ENCODE measurements around the gene NARS2. TPM values are rescaled to one million over a fixed set of nuclear protein-coding genes. Genes with fewer than 3 reads are reported as not detected.
"Not testable (repeated sequence)": the region's sequence is repeated elsewhere in the genome, so short reads cannot be mapped to it uniquely, and the experiment has no call there.

The NARS2 gene
- total RNA-seq, 1 donor from 2014 or later: 29.9 TPM

DNA sequence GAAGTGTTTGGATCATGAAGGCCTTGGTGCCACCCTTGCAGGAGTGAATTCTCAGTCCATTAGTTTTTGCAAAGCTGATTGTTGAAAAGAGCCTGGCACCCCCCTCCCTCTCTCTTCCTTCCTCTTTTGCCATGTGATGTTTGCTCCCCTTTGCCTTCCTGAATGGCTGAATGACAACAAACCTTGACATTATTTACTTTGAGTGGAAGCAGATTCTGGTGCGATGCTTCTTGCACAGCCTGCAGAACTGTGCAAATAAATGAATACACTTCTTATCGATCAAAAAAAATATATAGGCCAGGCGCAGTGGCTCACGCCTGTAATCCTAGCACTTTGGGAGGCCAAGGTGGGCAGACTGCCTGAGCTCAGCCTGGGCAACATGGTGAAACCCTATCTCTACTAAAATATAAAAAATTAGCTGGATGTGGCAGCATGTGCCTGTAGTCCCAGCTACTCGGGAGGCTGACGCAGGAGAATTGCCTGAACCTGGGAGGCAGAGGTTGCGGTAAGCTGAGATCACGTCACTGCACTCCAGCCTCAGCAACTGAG is 2.0 kb upstream of the NARS2 start:
- no peak for DNase-seq (ENCODE audit: low read depth)

DNA sequence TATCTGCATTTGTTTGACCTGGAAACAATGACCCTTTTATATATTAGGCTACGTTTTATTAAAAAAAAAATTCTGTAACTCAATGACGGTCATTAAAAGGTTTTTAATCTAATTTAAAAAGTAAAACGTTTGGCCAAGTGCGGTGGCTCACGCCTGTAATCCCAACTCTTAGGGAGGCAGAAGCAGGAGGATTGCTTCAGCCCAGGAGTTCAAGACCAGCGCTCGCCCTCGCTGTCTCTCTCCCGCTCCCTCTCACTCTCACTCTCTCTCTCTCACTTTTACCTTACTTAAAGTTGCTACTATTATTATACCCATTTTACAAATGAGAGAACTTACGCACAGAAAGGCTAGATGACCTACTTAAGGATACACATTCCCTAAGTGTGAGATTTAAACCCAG is 814 bp upstream of the NARS2 start:
- no peak for DNase-seq (ENCODE audit: low read depth)

DNA sequence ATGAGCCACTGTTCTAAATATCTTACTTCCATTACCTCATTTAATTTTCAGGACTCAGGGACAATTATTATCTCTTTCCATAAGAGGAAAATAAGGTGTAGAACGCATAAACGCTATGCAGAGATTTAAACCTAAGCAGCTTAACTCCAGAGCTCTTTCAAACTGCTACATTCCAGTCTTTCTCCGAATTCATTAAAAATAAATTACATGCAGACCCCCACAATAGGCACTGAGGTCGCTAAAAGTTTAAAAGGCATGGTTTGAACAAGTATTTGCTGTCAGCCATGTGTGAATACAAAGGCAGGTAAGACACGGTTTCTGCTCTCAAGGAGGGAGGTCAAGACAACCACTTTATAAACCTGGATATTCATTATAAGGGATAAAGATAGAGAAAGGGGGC is 983 bp downstream of the NARS2 start:
- no peak for DNase-seq (ENCODE audit: low read depth)

DNA sequence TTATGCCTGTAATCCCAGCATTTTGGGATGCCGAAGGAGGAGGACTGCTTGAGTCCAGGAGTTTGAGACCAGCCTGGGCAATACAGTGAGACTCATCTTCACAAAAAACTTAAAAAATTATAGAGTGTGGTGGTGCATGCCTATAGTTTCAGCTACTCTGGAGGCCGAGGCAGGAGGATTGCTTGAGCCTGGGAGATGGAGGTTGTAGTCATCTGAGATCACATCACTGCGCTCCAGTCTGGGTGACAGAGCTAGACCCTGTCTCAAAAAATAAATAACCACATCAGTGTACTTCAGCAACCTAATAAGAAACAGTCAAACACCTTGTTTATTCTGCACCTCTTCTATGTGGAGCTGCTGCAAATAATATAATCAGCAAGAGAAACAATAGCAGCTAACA is 1.4 kb downstream of the NARS2 start:
- DNase-seq (ENCODE audit: low read depth): no peak

DNA sequence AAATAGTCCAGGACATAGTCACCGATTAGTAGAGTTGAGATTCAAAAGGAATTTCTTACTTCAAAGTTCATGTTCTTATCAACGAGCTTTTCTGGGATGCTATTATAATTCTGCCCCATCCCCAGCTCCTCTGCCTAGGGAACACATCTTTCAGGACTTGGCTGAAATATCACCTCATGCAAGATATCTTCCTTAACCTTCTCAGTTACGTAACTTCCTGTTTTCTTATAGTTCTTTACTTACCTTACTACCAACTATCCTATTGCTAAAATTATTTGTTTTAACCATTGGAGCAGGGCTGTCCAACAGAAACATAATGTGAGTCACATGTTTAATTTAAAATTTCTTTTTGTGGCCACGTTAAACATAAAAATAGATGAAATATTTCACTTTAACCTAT is 2.3 kb downstream of the NARS2 start:
- DNase-seq (ENCODE audit: low read depth): no peak

DNA sequence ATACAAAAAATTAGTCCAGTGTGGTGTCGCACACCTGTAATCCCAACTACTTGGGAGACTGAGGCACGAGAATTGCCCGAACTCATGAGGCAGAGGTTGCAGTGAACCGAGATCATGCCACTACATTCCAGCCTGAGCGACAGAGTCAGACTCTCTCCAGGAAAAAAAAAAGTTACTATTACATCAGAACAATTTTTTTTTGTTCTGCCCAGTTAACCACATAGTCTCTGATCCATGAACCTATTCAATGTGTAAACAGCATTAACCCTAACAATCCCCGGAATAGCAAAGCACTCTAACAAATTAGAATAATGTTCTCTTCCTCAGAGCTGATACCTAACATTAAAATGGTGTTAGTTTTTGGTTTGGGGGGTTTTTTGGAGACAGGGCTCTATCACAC is 4.6 kb downstream of the NARS2 start:
- no peak for DNase-seq (ENCODE audit: low read depth)

DNA sequence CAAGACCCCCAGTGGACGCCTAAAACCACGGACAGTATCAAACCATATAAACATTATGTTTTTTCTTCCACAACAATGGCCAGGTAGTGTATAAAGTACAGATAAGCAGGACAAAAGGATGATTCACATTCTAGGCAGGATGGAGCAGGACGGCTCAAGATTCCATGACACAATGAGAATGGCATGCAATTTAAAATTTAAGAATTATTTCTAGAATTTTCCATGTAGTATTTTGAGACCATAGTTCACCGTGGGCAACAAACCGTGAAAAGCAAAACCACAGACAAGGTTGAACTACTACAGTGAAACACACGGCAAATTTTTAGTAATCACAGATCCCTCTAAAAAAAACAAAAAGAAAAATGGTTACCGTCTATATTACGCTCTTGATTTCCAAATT is 7.5 kb downstream of the NARS2 start:
- DNase-seq (ENCODE audit: low read depth): peak; percentile 19

DNA sequence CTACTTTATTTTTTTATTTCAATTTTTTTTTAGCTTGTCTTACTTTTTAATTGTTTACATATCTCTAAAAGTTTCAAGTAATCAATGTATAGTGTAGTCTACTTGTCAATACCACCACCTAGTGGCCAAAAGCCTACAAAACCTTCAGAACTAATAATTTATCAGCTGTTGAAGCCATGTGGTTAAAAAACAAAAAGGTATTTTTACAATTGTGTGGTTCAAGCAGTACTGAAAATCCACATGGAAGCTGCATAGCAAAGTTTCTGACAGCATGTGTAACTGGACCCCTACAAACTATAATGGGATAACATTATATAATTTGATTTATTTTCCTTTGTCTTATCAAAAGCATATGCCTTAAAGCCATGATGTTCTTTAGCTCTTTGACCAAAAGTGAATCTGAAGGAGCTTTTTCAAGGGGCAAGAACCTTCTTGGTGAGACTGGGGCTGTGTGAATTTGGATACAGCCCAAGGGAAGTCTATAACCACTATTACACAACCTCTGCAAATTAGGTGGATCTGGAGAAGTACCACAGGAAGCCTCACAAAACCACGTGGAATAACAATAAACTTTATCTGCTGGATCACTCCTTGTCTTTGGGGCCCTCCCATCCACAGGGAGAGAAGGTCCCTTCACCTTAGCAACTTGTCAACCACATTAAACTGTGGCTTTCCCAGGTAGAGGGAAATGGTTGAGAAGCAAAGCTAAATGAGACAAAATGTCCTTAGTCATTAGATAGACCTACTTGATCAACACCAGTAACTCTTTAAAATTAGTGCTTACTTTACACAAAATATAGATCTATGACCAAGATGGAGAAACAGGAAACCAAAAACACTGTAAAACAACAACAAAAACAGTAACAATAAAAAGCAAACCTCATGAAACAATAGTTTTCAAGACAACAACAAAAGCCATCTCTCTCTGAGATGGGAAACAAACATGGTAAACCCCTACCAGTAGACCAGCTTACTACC is 9.9 kb downstream of the NARS2 start:
- DNase-seq (ENCODE audit: low read depth): peak; percentile 81

DNA sequence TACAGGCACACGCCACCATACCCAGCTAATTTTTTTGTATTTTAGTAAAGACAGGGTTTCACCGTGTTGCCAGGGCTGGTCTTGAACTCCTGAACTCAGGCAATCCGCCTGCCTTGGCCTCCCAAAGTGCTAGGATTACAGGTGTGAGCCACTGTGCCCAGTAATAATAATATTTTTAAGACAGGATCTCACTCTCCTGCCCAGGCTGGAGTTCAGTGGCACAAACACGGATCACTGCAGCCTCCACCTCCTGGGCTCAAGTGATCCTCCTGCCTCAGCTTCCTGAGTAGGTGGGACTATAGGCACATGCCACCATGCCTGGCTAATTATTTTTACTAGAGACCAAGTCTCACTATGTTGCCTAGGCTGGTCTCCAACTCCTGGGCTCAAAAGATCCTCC is 10.6 kb downstream of the NARS2 start:
- not testable (repeated sequence) for DNase-seq (ENCODE audit: low read depth)

DNA sequence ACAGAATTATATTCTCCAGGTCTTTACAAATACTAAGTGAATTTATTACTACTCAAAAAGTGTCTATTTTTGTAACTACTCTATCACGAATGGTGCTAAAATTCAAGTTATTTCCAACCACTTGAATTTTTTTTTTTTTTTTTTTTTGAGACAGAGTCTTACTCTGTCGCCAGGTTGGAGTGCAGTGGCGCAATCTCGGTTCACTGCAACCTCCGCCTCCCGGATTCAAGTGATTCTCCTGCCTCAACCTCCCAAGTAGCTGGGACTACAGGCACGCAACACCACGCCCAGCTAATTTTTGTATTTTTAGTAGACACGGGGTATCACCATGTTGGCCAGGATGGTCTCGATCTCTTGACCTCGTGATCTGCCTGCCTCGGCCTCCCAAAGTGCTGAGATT is 11.6 kb downstream of the NARS2 start:
- not testable (repeated sequence) for DNase-seq (ENCODE audit: low read depth)

DNA sequence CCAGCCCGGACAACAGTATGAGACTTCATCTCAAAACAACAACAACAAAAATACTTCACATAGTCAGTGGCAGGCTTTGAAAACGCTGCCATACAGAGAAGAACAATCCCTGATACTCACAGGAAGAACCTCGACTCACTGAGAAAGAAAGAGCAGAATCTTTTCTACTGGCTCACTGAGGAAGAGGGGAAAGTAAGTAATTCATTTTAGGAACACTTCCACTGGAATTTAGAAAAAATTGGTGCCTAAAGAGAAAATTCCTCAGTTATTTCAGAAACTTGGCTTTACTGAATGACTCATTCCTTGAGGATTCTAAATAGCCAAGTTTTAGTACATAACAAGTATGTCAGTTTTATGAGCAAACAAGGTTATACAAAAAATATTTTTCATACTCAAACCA is 12.3 kb downstream of the NARS2 start:
- DNase-seq (ENCODE audit: low read depth): peak; percentile 36

DNA sequence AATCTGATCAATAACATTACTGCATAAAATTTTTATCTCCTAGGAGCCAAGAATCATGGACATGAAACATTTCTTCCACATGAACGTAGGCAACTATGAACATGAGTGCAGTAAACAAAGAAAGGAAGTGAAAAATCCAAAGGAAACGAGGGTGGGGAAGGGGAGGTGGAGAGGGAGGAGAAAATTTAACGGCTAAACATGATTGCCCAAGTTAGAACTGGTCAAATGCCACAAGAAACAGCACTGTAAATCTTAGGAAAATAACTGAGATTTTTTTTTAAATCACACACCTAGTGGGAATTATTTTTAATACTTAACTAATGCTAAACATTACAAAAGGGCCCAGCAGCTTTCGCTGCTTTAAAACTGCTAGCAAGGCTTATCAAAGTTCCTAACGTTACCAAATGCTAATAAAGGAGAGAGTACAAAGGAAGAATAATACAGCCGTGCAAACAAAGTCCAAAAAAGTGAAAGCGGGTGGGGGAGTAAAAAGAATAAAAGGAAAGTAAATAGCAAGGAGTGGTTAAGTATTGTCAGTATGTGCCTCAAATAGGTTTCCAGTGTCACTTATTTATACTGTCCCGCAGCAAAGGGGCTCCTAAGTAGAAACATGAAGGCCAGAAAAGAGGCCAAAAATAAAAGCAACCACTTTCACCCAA is 13.7 kb downstream of the NARS2 start:
- DNase-seq (ENCODE audit: low read depth): no peak

DNA sequence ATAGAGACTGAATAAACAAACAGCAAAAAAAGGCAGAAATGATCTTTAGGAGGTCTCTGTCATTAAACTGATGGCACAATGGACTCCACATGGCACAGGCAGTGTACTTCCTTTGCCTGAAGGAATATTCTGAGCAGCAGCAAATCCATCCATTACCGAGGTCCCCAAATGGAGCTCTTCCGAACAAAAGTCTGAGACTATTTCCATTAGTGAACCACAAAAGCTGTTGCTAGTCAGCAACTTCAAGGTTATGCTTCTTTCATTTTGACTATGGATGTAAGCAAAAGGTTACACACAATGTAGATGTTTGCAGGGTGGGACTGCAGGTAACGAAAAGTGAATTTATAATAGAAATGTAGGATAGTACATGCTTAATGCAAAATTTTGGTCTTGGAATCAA is 14.5 kb downstream of the NARS2 start:
- DNase-seq (ENCODE audit: low read depth): no peak

DNA sequence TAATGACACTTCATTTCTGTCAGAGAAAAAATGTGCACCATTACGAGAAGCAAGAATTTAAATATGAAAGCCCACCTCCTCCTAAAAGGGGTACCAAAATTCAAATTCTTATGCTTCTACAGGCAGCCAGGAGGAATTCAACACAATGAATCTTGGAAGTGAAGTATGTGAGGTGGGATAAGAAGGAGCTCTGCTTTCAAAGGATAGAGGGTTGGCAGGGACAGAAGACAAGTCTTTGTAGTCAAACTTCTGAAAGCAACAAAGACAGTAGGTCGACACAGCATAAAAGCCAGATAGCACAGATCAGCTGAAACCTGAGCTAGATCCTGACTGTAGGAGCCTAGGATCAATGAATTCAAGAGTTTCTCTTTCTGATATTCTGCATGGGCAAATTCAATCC is 17.4 kb downstream of the NARS2 start:
- no peak for DNase-seq (ENCODE audit: low read depth)

DNA sequence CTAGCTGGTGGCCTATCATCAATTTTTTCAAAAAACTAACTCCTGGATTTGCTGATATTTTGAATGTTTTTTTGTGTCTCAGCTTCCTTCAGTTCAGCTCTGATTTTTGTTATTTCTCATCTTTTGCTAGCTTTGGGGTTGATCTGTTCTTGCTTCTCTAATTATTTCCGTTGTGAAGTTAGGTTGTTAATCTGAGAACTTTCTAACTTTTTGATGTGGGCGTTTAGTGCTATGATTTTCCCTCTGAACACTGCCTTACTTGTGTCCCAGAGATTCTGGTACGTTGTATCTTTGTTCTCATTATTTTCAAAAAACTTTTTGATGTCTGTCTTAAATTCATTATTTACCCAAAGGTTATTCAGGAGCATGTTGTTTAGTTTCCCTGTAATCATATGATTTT is 19.1 kb downstream of the NARS2 start:
- DNase-seq (ENCODE audit: low read depth): no peak

DNA sequence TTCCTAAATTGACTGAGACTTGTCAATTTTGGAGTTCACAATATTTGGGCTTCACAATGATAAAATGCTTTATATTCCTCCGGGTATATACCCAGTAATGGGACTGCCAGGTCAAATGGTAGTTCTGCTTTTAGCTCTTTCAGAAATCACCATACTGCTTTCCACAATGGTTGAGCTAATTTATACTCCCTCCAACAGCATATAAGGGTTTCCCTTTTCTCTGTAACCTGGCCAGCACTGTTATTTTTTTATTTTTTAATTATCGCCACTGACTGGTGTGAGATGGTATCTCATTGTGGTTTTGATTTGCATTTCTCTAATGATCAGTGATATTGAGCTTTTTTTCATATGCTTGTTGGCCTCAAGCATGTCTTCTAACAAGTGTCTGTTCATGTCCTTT is 21.8 kb downstream of the NARS2 start:
- no peak for DNase-seq (ENCODE audit: low read depth)

DNA sequence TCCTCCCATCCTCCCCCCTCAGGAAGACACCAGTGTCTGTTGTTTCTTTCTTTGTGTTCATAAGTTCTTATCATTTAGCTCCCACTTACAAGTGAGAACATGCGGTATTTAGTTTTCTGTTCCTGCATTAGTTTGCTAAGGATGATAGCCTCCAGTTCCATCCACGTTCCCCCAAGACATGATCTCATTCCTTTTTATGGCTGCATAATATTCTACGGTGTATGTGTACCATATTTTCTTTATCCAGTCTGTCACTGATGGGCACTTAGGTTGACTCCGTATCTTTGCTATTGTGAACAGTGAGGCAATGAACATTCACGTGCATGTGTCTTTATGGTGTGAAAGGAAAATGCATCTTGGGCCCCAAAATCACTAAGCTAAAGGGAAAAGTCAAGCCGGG is 22.5 kb downstream of the NARS2 start:
- not testable (repeated sequence) for DNase-seq (ENCODE audit: low read depth)

DNA sequence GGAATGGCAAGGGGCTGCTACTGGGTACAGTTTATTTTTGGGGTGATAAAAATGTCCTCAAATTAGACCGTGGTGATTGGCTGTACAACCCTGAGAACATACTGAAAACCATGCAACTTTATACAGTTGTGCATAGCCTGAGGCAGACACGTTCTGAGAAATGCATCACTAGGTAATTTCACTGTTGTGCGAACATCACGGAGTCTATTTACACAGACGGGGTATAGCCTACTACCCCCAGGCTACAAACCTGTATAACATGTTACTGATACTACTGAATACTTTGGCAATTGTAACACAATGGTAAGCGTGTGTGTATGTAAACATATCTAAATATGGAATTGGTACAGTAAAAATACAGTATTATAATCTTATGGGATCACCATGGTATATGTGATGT is 23.6 kb downstream of the NARS2 start:
- DNase-seq (ENCODE audit: low read depth): no peak

DNA sequence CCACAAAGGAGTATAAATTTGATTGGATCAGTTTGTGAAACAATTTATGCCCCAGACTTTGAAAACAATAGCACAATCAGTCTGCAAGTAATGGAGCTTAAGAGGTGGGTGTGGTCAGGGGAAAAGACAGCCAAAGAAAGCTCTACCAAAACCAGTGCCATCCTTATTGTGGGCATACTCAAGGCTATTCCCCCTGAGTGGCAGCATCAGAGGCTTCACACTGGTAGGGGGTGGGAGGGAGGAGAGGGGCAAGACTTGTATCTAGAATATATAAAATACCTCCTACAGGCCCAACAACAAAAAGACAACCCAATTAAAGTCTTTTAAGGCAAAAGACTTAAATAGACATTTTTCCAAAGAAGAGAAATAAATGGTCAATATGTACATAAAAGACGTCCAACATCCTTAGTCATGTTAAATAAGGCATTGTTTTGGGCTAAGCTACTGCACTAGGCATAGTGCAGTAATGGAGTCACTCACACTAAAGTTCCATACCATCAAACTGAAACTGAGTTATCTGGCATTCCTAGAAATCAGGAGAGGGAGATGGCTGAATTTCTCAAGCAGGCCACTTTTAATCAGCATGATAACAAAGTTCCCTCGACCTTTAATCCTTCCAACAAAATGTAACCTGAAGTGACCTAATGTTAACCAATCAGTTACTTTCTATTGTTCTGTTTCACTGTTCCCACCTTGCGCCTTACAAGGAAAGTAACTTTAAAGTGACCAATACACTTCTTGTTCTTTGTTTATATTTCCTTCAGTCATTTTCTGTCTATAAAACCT is 24.8 kb downstream of the NARS2 start:
- DNase-seq (ENCODE audit: low read depth): no peak

DNA sequence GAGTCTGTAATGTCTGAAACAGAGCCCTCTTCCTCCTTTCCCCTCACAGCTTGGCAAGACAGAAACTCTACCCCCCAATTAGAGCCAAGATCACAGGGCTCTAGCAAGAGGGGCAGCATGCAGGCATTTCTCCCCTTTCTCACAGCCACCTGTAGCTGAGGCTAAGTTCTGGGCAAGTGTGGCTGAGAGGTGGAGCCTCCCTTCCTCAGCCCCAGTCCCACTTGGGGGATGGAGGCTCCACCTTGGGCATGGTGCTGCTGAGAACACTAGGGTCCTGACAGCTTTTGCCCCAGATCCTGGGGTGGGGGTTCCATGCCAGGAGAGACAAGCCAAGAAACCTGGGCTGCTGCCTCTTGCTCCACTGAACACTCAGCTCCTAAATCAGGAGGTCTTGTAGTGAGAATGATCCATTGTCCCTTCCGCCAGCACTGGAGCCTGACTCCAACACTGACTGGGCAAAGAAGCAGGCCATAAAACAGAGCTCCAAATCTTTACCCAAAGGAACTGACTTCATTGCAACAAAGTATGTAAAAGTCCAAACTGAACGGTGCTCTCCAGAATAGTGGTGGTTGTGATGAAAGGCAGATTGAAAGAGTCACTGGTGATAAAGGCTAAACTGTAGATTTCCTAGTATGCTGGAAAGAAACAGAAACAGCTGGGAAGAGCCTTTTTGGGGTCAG is 25.6 kb downstream of the NARS2 start:
- no peak for DNase-seq (ENCODE audit: low read depth)

Measured in myocyte (in vitro differentiated cells).